ENCODE measurements around the gene ZNF577. TPM values are rescaled to one million over a fixed set of nuclear protein-coding genes. Genes with fewer than 3 reads are reported as not detected.

ZNF577 gene
- total and polyA plus RNA-seq, 2 donors (not counting 1 experiment from before 2014, with no cell fraction given): 15.9 to 26.0 TPM

DNA sequence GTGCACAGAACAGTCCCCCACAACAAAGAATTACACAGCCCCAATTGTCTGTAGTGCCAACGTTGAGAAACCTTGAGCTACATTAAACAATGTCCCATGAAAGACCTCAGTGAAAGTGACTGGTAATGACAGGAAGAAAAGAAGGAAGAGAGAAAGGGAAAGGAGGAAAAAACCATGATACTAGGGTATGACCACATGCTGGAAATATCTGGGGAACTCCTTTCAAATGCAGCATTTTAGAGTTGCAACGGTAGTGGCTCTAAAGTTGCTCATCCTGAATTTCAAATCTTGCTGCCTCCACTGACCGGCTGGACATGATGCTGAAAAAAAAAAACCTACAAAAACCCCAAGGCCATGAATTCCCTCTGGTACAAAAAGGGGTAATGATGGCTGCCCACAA is 66.3 kb downstream of the ZNF577 start:
- DNase-seq: no peak
- no peak overlapping the region for H3K4me2 ChIP-seq (replicated peaks; ENCODE audit: low read depth, low read length, poor library complexity, severe bottlenecking)
- Mint-ChIP-seq H3K27me3 (no peaks in the 10 kb centered on the region), H3K27ac (no peak overlapping the region), H3K4me1 (peaks cover 8% of the 10 kb centered on the region), H3K9me3 (ENCODE audit: insufficient read depth) (peaks cover 14% of the 10 kb centered on the region), H3K4me3 (no peak overlapping the region)
- peaks cover 7 to 14% of the 10 kb centered on the region in 2 donors for H3K4me1 ChIP-seq (ENCODE audit: control insufficient read depth in 2 of 2, insufficient read depth in 2 of 2, low read length in 2 of 2)
- WGBS (ENCODE audit: insufficient coverage): 80% methylated on average over 1 of the region's 3 CpGs
- H3K27ac ChIP-seq (ENCODE audit: low read length in 2 of 2): no peak overlapping the region
- ChIA-PET POLR2A (no interaction called here), CTCF (no interaction called here)
- intact Hi-C loops (cut with micrococcal nuclease): no loop called here
- ATAC-seq (ENCODE audit: low read depth): no peak
- TF ChIP-seq, protein P1, sequence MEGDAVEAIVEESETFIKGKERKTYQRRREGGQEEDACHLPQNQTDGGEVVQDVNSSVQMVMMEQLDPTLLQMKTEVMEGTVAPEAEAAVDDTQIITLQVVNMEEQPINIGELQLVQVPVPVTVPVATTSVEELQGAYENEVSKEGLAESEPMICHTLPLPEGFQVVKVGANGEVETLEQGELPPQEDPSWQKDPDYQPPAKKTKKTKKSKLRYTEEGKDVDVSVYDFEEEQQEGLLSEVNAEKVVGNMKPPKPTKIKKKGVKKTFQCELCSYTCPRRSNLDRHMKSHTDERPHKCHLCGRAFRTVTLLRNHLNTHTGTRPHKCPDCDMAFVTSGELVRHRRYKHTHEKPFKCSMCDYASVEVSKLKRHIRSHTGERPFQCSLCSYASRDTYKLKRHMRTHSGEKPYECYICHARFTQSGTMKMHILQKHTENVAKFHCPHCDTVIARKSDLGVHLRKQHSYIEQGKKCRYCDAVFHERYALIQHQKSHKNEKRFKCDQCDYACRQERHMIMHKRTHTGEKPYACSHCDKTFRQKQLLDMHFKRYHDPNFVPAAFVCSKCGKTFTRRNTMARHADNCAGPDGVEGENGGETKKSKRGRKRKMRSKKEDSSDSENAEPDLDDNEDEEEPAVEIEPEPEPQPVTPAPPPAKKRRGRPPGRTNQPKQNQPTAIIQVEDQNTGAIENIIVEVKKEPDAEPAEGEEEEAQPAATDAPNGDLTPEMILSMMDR (IDR thresholded peaks at IDR 0.05): no peak
- no peak for TF ChIP-seq EZH2 (IDR thresholded peaks at IDR 0.05; ENCODE audit: borderline replicate concordance, insufficient read depth, low read depth, low read length, poor library complexity, severe bottlenecking)
- H3K79me2 ChIP-seq (ENCODE audit: control insufficient read depth, insufficient read depth, low read length): no peaks in the 10 kb centered on the region
- peaks cover 0 to 22% (median 20%) of the 10 kb centered on the region in 3 donors for H3K9me3 ChIP-seq (ENCODE audit: control extremely low read depth in 1 of 3, control insufficient read depth in 2 of 3, insufficient read depth in 1 of 3, low read length in 2 of 3)
- no peaks in the 10 kb centered on the region for H3K27me3 ChIP-seq (replicated peaks in 1 of 4; ENCODE audit: control extremely low read depth in 1 of 4, control insufficient read depth in 3 of 4, insufficient read depth in 4 of 4, low read length in 3 of 4)
- H4K20me1 ChIP-seq (ENCODE audit: control insufficient read depth, insufficient read depth, low read length, poor library complexity, severe bottlenecking): no peaks in the 10 kb centered on the region
- no peak overlapping the region for H3K9ac ChIP-seq (ENCODE audit: low read length)
- no peak overlapping the region for H3K4me3 ChIP-seq (ENCODE audit: control extremely low read depth in 1 of 5, extremely low read depth in 1 of 5, insufficient read depth in 1 of 5, low read depth in 2 of 5, low read length in 4 of 5)
- H3K36me3 ChIP-seq (replicated peaks in 1 of 2; ENCODE audit: control extremely low read depth in 1 of 2, control insufficient read depth in 1 of 2, extremely low read depth in 1 of 2, insufficient read depth in 2 of 2, low read length in 1 of 2): no peaks in the 10 kb centered on the region
- no peak overlapping the region for H2AFZ ChIP-seq (ENCODE audit: insufficient read depth, low read depth, low read length, poor library complexity, severe bottlenecking)

Other genes with a start within 250 kb of the ZNF577 start
- 9.2 and 11.2 TPM in 2 replicates for gene SIGLEC14, start 241.1 kb downstream of the ZNF577 start, total RNA-seq
- gene SIGLEC14, start 241.1 kb downstream of the ZNF577 start, polyA plus RNA-seq: 0.29 and 30.0 TPM in 2 replicates
- 2.8 and 4.0 TPM in 2 replicates for gene SPACA6, start 194.6 kb downstream of the ZNF577 start, total RNA-seq
- gene SPACA6, start 194.6 kb downstream of the ZNF577 start, polyA plus RNA-seq: 3.3 and 4.9 TPM in 2 replicates
- not detected in 2 replicates for gene HAS1, start 164.0 kb downstream of the ZNF577 start, total RNA-seq
- not detected in 2 replicates for gene HAS1, start 164.0 kb downstream of the ZNF577 start, polyA plus RNA-seq
- 0.17 TPM in 1 of 2 replicates, not detected in the other for gene FPR1, start 136.1 kb downstream of the ZNF577 start, total RNA-seq
- 0.78 and 1.1 TPM in 2 replicates for gene FPR1, start 136.1 kb downstream of the ZNF577 start, polyA plus RNA-seq
- gene FPR2, start 126.8 kb downstream of the ZNF577 start, total RNA-seq: not detected in 2 replicates
- 0.04 TPM in 1 of 2 replicates, not detected in the other for gene FPR2, start 126.8 kb downstream of the ZNF577 start, polyA plus RNA-seq
- gene FPR3, start 92.8 kb downstream of the ZNF577 start, total RNA-seq: 0.44 and 0.51 TPM in 2 replicates
- not detected in 2 replicates for gene FPR3, start 92.8 kb downstream of the ZNF577 start, polyA plus RNA-seq
- 35.7 and 36.3 TPM in 2 replicates for gene ZNF649, start 17.1 kb upstream of the ZNF577 start, total RNA-seq
- 3.8 and 4.1 TPM in 2 replicates for gene ZNF649, start 17.1 kb upstream of the ZNF577 start, polyA plus RNA-seq
- 7.0 and 11.2 TPM in 2 replicates for gene ZNF613, start 39.5 kb upstream of the ZNF577 start, total RNA-seq
- 0.91 and 3.0 TPM in 2 replicates for gene ZNF613, start 39.5 kb upstream of the ZNF577 start, polyA plus RNA-seq
- gene ZNF350, start 98.9 kb upstream of the ZNF577 start, total RNA-seq: 50.2 and 53.0 TPM in 2 replicates
- 6.0 and 13.9 TPM in 2 replicates for gene ZNF350, start 98.9 kb upstream of the ZNF577 start, polyA plus RNA-seq
- 16.8 and 24.5 TPM in 2 replicates for gene ZNF615, start 120.3 kb upstream of the ZNF577 start, total RNA-seq
- gene ZNF615, start 120.3 kb upstream of the ZNF577 start, polyA plus RNA-seq: 5.0 and 6.2 TPM in 2 replicates
- 12.3 and 14.3 TPM in 2 replicates for gene ZNF614, start 140.4 kb upstream of the ZNF577 start, total RNA-seq
- 3.5 and 6.5 TPM in 2 replicates for gene ZNF614, start 140.4 kb upstream of the ZNF577 start, polyA plus RNA-seq
- 25.0 and 28.7 TPM in 2 replicates for gene ZNF432, start 160.9 kb upstream of the ZNF577 start, total RNA-seq
- 5.1 and 9.6 TPM in 2 replicates for gene ZNF432, start 160.9 kb upstream of the ZNF577 start, polyA plus RNA-seq
- gene ZNF841, start 207.8 kb upstream of the ZNF577 start, total RNA-seq: 50.8 and 54.5 TPM in 2 replicates
- 7.4 and 13.4 TPM in 2 replicates for gene ZNF841, start 207.8 kb upstream of the ZNF577 start, polyA plus RNA-seq